CD4-positive, alpha-beta T cell treated with Interleukin-21 for 1 hour (primary cell): Measurements from ENCODE around the gene KANSL1.

ENCODE experiments used
- DNase-seq: peaks from one replicate; pipeline ENCODE4 v3.0.0-alpha.2; 2020

KANSL1 gene

DNA sequence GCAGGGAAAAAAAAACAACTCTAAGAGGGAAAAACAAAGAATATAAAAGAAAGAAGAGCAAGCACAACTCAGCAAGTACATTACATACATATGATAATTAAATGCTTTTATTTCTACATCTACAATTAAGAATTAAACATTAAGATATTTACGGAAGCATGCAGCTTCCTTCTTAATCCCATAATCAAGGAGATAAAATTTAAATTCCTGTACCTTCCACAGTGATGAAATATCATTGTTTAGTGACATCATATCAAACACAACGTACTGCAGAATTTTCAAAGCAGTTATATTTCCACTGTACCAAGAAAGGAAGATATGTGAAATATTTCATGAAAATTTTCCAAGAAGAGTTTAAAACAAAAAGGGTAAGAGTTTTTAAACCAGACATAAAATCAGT lies 26.0 kb downstream of the KANSL1 start:
- DNase-seq = no peak

DNA sequence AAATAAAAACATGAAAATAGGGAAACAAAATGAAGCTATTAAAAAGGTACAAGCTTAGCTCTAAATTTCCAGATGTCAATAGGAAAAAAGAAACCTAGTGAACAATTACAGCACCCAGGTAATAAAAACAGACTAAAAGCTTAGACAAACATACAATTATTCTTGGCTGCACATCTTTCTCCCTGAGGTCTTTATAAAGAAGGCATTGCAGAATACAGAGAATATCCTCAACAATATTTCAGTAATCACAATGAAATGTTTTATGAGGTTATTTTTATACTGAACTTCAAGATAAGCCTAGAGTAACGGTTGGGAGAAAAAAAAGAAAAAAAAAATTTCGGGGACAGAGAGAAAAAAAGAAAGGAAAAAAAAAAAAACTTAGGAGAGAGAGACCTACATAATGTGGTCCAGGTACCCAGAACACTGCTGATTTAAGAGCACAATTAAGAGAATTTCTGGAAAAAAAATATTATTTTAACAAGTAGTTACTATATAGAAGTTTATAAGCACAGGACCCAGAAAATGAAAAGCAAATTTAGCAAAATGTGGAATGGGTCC lies 26.5 kb downstream of the KANSL1 start:
- DNase-seq = no peak

DNA sequence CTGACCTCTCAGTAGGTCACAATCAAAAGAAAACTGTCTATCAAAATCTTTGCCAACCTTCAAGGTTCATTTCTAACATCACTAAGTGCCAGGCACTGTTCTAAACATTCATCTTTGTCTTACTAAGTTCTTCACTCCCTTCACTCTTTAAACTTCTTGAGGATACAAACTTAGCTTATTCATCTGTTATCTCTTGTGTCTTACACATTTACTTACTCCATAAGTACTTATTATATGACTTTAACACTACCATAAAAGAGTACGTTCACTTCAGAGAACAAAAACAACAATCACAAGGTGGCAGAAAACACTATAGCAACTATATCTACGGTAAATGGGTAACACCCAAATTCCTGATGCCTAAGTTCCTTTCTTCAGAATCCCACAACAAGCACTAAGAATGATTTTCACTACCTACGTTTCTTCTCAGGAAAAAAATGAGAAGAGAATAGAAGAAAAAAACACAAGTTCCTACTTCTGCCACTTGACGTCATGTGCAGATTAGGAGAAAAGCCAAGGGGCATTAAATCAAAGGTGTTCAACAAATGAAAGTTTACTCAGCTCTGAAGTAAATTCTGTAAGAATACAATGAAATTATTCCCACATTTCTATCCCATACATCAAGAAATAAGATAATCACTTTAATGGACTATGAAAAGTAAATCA lies 29.2 kb downstream of the KANSL1 start:
- DNase-seq = no peak

- no peak for DNase-seq
Measured at GRCh38 chr17:46163316-46163715, 29.9 kb downstream of the KANSL1 start.

- DNase-seq = no peak
Measured at GRCh38 chr17:46162866-46163265, 30.4 kb downstream of the KANSL1 start.

GRCh38 chr17:46160169-46160568 lies 33.1 kb downstream of the KANSL1 start:
- no peak for DNase-seq

DNA sequence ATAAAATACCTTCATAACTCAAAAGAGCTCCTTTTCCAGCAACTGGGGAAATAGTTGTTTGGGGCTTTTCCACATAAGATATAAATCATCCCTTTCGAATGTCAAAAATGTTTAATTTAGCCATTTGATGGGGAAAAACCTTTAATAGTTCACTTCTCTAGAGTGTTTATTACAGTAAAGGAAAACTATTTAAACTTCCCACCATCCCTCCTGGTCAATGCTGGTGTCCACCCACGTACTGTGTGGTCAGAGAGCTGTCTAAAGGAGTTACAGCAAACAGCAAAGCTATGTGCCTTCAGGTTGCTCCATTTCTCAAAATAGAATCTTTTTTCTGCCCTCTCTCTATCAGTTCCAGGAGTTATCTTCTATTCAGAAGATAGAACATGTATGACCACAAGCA lies 33.5 kb downstream of the KANSL1 start:
- DNase-seq = no peak

- DNase-seq = no peak
Measured at GRCh38 chr17:46158323-46159296, 34.6 kb downstream of the KANSL1 start.

DNA sequence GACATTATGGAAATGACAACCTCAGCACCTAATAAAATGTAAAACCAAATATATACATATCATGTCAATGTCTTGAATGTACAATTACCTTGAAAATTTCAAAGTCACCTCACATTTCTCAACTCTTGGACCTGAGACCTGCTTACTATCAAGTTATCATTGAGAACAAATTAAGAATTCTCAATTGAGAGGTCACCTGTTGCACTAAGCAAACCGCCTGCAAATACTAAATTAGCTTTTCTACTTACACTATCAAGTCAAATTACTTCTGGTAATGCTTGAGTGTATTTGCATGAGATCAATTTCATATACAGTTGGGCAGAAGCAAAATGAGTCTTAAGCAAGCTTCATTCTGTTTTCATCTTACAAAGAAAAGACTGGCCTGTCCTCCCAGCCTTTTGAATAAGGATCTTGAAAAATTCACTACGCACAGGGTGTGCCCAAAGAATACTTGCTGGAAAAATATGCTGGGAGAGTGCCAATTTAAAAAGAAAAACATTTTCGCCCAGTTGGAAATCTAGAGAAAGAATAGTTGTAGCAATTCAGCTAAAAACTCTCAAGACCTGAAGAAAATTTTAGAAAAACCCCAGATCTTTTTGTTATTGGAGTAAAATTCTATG lies 35.7 kb downstream of the KANSL1 start:
- DNase-seq = no peak

DNA sequence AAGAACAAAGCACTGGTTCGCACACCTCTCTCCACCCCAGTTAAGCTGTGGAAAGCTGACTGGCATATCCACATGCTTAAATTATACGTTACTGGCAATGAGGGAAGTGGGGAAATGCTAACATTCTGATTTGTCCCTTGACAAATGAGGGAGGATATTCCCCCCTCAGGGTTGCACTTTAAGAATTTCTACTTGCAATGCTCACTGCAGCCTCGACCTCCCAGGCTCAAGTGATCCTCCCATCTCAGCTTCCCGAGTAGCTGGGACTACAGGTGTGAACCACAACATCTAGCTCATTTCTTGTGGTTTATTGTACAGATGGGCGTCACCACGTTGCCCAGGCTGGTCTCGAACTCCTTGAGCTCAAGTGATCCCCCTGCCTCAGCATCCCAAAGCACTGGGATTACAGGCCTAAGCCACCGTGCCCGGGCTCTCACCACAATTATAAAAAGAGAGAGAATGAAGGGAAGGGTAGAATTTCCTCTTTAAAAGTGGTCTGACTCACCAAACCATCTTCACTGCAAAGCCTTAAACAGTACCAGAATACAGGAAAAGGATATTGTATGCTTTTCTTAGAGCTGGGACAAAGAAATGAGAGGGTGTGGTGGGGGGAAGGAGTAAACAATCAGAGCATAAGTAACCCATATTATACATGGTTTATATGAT lies 38.9 kb downstream of the KANSL1 start:
- DNase-seq = peak; percentile 47

DNA sequence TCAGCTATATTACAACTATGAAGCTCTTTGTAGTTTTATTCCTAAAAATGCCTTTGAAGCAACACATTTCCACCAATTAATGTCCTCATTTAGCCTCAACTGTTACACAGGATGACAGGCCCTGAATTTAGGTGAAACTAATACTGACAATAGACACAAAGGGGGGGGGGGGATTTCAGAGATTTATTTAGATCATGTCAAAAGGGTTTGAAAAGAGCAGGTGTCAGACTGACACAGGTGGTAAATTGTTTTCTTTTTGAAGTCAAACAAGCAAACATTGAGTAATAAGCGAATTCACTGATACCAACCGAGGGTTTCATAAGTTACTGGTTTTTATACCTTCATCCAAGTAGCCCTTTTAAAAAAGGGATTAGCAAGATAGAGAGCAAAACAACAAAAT lies 40.8 kb downstream of the KANSL1 start:
- no peak for DNase-seq

GRCh38 chr17:46151762-46152161 lies 41.5 kb downstream of the KANSL1 start:
- no peak for DNase-seq

DNA sequence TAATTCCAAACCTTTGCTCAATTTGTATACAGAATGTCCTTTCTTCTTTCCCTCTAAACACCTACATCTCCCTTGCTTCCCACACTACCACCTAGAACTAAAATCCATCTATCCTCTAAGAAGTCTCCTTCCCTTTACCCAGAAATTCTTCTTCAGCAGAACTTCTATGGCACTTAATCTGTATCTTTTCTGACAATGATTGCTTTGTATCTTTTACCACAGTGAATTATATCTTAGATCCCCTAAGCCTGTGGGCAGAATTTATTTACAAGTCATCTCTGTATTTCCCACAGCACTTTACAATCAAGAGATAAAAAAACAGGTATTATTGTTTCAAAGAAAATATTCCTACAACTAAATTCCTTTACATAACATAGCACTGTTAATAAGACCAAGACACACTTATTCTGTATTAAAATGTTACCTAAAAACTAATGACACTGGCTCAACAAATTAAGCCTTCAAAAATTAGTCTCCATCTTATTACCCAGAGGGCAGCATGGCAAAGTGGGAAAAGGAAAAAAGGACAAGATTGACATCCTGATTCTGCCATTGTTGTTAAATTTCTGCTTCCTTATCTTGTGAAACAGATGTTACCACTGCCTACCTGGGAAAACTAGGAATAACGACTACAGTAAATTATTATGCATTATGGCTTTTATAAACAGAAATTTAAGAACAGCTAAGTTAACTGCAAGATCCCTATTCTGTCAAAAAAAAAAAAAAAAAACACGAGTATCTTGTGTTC lies 42.8 kb downstream of the KANSL1 start:
- no peak for DNase-seq

DNA sequence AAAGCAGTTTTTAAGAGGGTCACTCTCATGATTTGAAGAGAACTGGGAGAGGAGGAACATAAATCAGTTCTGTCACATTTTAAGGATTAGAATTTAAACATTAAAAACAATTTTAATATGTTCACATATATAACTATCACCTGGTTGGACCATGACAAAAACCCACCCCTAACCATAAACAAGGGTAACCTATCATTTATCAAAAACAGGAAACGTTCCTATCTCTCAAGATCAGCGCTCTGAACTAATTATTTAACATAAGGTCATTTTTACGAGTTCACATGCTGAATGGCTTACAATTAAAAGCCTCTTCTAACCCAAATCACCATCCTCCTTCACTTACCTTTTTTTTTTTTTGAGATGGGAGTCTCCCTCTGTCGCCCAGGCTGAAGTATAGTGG lies 45.0 kb downstream of the KANSL1 start:
- DNase-seq = no peak

- DNase-seq = peak; percentile 25
Measured at GRCh38 chr17:46147296-46147695, 45.9 kb downstream of the KANSL1 start.

- no peak for DNase-seq
Measured at GRCh38 chr17:46144246-46144645, 49.0 kb downstream of the KANSL1 start.

DNA sequence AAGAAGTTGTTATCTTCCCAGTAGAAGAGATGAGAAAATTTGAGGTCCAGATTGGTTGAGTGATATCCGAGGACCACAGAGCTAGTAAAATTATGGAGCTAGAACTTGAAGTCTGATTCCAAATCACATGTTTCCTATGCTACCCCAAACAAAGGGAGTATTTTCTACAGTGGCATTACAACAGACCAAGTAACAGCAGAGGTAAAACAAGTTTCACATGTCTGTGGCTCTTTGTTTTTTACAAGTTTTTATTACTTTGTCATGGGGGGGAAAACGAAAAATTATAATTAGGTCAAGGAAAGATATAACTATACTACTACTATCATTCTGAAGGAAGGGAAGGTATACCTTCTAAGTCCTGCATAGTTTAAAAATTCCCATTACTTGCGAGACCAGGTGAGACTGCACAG lies 49.4 kb downstream of the KANSL1 start:
- no peak for DNase-seq

- DNase-seq = no peak
Measured at GRCh38 chr17:46141645-46142044, 51.6 kb downstream of the KANSL1 start.

DNA sequence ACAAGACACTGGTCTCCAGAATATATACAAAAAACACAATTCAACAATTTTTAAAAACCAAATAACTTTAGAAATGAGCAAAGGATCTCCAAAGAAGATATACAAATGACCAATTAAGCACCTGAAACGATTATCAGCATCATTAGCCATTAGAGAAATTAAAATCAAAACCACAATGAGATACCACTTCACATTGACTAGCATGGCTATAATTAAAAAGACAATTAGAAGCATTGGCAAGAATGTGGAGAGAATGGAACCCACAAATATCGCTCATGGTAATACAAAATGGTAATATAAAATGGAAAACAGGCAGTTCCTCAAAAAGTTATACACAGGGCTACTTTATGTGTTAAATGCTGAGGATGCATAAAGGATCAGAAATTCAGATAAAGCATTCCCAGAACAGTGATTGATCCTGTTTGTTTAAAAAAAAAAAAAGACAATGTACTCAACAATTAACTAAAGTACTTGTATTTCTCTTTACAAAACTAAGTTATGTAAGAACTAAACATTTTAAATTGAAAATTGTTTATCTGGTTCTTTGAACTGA lies 52.5 kb downstream of the KANSL1 start:
- no peak for DNase-seq

DNA sequence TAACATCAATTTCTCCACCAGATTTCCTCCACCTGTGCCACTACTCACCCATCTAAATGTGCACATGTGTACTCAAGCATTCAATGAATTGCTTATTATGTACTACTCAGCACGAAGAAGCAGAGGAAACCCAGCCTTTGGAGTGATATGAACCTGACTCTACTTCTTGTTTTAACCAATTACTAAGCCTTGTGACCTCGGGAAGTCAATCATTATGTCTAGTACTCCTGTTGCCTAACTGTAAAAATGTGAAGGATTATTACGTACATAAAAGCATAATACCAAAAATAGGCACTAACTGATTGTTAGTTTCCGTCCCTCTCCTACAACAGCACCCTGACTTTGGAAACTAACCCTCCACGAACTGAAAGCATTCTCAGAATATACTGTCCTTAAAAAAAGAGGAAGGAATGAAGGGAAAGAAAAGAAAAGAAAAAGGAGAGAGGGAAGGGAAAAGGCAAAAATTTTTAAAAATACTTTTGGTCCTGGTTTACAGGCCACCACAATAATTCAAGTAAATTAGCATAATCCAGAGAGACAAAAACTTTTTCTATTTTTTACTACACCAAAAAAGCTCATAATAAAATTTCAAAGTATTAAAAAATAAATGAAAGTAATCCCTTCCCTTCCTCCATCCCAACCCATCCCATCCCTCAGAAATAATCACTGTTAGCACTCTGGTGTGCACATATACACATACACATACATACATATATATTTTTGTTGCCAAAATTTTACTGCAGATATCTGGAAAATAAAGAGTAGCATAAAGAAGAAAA lies 53.6 kb downstream of the KANSL1 start:
- no peak for DNase-seq

DNA sequence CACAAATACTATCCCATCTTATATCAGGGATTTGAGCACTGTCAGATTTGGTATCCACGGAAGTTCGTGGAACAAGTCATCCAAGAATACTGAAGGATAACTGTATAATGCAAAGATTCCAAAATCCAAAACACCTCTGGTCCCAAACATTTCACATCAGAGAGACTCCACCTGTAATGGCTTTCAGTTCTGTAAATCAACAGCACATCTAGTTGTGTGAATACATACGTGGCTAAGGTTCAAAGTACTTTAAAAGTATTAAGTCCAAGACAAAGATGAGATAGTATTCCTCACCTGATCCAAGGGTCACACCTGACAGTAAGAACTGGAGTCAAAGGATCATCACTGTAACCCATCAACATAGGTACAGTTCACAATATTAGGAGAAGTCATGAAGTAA lies 54.8 kb downstream of the KANSL1 start:
- no peak for DNase-seq
